Hepatocyte (in vitro differentiated cells): ENCODE data around the gene GPX4. TPM values are rescaled to one million over a fixed set of nuclear protein-coding genes. Genes with fewer than 3 reads are reported as not detected.

Experiments
- DNase-seq: peaks from one replicate; pipeline ENCODE4 v3.0.0-alpha.2; 2016; ENCODE audit warnings: low spot score
- H2AFZ ChIP-seq: fragments of 200-600 bp; sonication (generic); 2 replicates; pipeline ENCODE4 v1.6.0; 2016; ENCODE audit warnings: antibody characterized with exemption, mild to moderate bottlenecking
- H3K27ac ChIP-seq: fragments of 200-600 bp; sonication (generic); 2 replicates; pipeline ENCODE4 v1.5.1; 2016; ENCODE audit warnings: mild to moderate bottlenecking
- H3K27me3 ChIP-seq: fragments of 200-600 bp; sonication (generic); 2 replicates; pipeline ENCODE4 v1.6.1; 2016
- H3K36me3 ChIP-seq: fragments of 200-600 bp; sonication (generic); replicated peaks from 2 replicates; pipeline ENCODE4 v1.5.1; 2016; ENCODE audit warnings: low read depth; ENCODE audit not compliant: insufficient read depth
- H3K4me1 ChIP-seq: fragments of 200-600 bp; sonication (generic); 2 replicates; pipeline ENCODE4 v1.5.1; 2016; ENCODE audit warnings: mild to moderate bottlenecking, moderate library complexity; ENCODE audit not compliant: insufficient read depth
- H3K4me2 ChIP-seq: fragments of 200-600 bp; sonication (generic); 2 replicates; pipeline ENCODE4 v1.6.0; 2016
- H3K4me3 ChIP-seq: fragments of 200-600 bp; sonication (generic); 2 replicates; pipeline ENCODE4 v1.5.1; 2016; ENCODE audit warnings: mild to moderate bottlenecking
- H3K79me2 ChIP-seq: fragments of 200-600 bp; sonication (generic); 2 replicates; pipeline ENCODE4 v1.6.0; 2017; ENCODE audit warnings: mild to moderate bottlenecking
- H3K9me2 ChIP-seq: fragments of 200-600 bp; sonication (generic); replicated peaks from 2 replicates; pipeline ENCODE4 v1.6.0; 2017; ENCODE audit warnings: mild to moderate bottlenecking; ENCODE audit not compliant: insufficient read depth
- H3K9me3 ChIP-seq: fragments of 200-600 bp; sonication (generic); 2 replicates; pipeline ENCODE4 v1.5.1; 2016; ENCODE audit warnings: low read depth, mild to moderate bottlenecking
- H4K20me1 ChIP-seq: fragments of 200-600 bp; sonication (generic); 2 replicates; pipeline ENCODE4 v1.6.0; 2016; ENCODE audit warnings: mild to moderate bottlenecking; ENCODE audit not compliant: insufficient read depth, poor library complexity, severe bottlenecking
- CTCF ChIP-seq: fragments of 200-600 bp; sonication (generic); IDR thresholded peaks from 2 replicates; pipeline ENCODE4 v1.5.1; 2016; ENCODE audit warnings: antibody characterized with exemption, mild to moderate bottlenecking; ENCODE audit not compliant: poor library complexity
- EZH2 ChIP-seq: fragments of 200-600 bp; sonication (generic); IDR thresholded peaks from 2 replicates; pipeline ENCODE4 v1.6.1; 2016; ENCODE audit warnings: antibody characterized with exemption, mild to moderate bottlenecking, borderline replicate concordance
- EZH2phosphoT487 ChIP-seq: fragments of 200-600 bp; sonication (generic); IDR thresholded peaks from one replicate; pipeline ENCODE4 v1.6.1; 2018; ENCODE audit warnings: antibody characterized with exemption, mild to moderate bottlenecking, low read depth, moderate library complexity; ENCODE audit not compliant: unreplicated experiment, severe bottlenecking
- WGBS: methylation state at CpG from one replicate; pipeline ENCODE4 v1.1.6; 2016; ENCODE audit warnings: low lambda C conversion rate; ENCODE audit errors: missing lambda C conversion rate; 5-methylcytosine and 5-hydroxymethylcytosine counted together
- polyA plus RNA-seq: library from polyadenylated mRNA; unstranded; fragments of >200 nt; fragmentation: Nextera tagmentation; extraction: Ambion mirVana; gene quantifications from 2 replicates; pipeline ENCODE4 v1.2.1, GENCODE V29; 2016
- total RNA-seq: library from RNA; depleted of rRNA; stranded (reverse); fragments of >200 nt; gene quantifications from 2 replicates; pipeline ENCODE4 v1.2.3, GENCODE V29; 2014

The GPX4 gene
- total and polyA plus RNA-seq, 2 experiments from 2014 or later, result 539 to 735 TPM

DNA sequence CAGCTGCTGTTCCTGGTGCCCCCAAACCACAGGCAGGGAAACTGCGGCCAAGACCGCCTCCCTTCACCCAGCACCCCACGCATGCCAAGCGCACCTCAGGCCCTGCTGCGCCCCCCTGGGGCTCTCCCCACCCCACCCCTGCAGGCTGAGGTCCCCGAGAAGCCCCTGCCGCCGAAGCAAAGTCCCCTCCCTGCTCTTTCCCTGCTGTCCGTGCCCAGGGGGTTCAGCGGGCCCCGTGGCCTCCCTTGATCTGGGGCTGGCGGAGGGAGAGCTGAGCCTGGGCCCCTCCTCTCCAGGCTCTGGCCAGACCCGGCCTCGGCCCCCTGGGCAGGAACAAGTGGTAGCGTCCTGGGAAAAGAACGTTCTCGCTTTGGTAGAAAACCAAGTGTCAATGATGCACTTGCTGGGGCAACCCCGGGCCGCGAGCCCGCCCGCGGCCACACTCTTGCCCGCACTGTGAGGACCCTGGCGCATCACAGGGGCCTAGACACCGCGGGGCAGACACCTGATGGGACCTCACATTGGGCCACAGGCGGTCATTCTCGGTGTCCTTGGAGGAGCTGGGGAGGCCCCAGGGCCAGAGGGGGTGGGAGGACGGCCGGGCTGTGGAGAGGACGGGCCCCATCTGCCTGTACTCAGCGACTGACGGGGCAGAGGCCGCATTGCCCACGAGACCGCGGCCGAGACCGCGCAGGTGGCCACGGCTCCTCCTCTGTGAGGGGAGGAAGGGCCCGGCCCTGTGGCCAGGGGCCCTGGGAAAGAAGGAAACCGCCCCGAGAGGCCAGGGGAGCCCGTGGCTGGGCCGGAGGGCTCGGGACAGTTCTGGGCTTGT, 29.0 kb downstream of the GPX4 start:
- no peaks in the 10 kb centered on the region for H3K9me3 ChIP-seq
- TF ChIP-seq EZH2phosphoT487, result no peak
- no peak for TF ChIP-seq EZH2
- TF ChIP-seq CTCF, result no peak
- no peaks in the 10 kb centered on the region for H3K36me3 ChIP-seq
- WGBS, result 87% methylated on average over 40 of the region's 48 CpGs
- peaks cover 12% of the 10 kb centered on the region for H4K20me1 ChIP-seq
- no peak overlapping the region for H2AFZ ChIP-seq
- H3K4me1 ChIP-seq, result peaks cover 22% of the 10 kb centered on the region
- H3K27me3 ChIP-seq, result no peaks in the 10 kb centered on the region
- H3K79me2 ChIP-seq, result peaks cover 36% of the 10 kb centered on the region
- no peak overlapping the region for H3K4me3 ChIP-seq
- H3K9me2 ChIP-seq, result no peaks in the 10 kb centered on the region
- H3K4me2 ChIP-seq, result peak overlapping the region; percentile 91
- peak overlapping the region; percentile 95 for H3K27ac ChIP-seq
- no peak for DNase-seq

DNA sequence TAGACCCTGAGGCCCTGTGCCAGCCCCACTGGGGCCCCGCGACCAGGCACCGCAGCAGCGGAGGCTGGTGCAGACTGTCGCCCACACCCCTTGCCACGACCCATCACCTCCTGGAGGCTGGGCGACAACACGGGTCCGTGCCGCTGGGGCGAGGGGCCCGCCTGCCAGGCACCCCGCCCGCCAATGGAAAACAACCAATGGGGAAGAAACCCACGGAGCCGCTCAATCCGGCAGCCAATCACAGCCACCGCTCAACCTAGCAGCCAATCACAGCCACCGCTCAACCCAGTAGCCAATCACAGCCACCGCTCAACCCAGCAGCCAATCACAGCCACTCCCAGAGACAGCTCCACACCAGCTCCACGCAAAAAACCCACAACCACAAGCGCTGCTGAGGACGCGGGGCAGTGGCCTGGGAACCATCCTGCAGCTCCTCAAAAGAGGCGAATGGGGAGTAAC, 29.7 kb downstream of the GPX4 start:
- Histone ChIP-seq H3K9me2 (no peaks in the 10 kb centered on the region), H3K27ac (peak overlapping the region; percentile 95), H3K79me2 (peaks cover 33% of the 10 kb centered on the region), H3K27me3 (no peaks in the 10 kb centered on the region), H2AFZ (no peak overlapping the region), H3K36me3 (no peaks in the 10 kb centered on the region), H3K9me3 (no peaks in the 10 kb centered on the region), H3K4me2 (no peak overlapping the region), H3K4me1 (peaks cover 22% of the 10 kb centered on the region), H3K4me3 (no peak overlapping the region), H4K20me1 (peaks cover 12% of the 10 kb centered on the region)
- TF ChIP-seq CTCF (no peak), EZH2phosphoT487 (no peak)
- 97% methylated on average over 24 of the region's 25 CpGs for WGBS
- no peak for DNase-seq

DNA sequence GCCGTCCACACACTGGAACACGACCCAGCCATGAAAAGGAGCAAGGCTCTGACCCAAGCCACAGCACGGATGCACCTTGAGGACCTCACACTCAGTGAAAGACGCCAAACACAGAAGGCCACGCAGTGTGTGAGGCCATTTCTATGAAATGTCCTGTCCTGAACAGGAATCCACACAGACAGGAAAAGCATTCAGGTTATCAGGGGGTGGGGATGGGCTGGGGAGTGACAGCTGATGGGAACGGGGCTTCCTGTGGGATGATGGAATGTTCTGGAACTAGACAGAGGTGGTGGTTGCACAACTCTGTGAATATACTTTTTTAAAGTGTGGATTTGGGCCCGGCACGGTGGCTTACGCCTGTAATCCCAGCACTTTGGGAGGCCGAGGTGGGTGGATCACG, 30.6 kb downstream of the GPX4 start:
- Histone ChIP-seq H3K9me3 (no peaks in the 10 kb centered on the region), H4K20me1 (peaks cover 12% of the 10 kb centered on the region), H3K4me3 (no peak overlapping the region), H2AFZ (no peak overlapping the region), H3K27ac (peak overlapping the region; percentile 21), H3K27me3 (no peaks in the 10 kb centered on the region), H3K79me2 (peaks cover 32% of the 10 kb centered on the region), H3K36me3 (no peaks in the 10 kb centered on the region), H3K4me2 (no peak overlapping the region), H3K9me2 (no peaks in the 10 kb centered on the region), H3K4me1 (peaks cover 22% of the 10 kb centered on the region)
- no peak for DNase-seq
- no peak for TF ChIP-seq EZH2phosphoT487
- TF ChIP-seq CTCF, result no peak
- no peak for TF ChIP-seq EZH2
- 87% methylated on average over 11 of the region's 11 CpGs for WGBS
